Stimulated activated CD4-positive, alpha-beta T cell treated with anti-CD3 and anti-CD28 coated beads, Interleukin-4, amount 100 ng/mL, for 1 hour (primary cell): ENCODE results near the gene NLRP3.
"Not testable (repeated sequence)": the region's sequence is repeated elsewhere in the genome, so short reads cannot be mapped to it uniquely, and the experiment has no call there.

Experiments used
- DNase-seq: peaks from one replicate; pipeline ENCODE4 v3.0.0-alpha.2; 2020

NLRP3 gene

GRCh38 chr1:247415423-247416361, at the start of gene NLRP3:
Gene NLRP3 (plus strand): TSS chr1:247416173. CDS start chr1:247418801, 2,628 bp downstream.
- peak; percentile 12 for DNase-seq

GRCh38 chr1:247366345-247366744, 49.6 kb upstream of the NLRP3 start:
- not testable (repeated sequence) for DNase-seq

GRCh38 chr1:247366926-247367645, 48.9 kb upstream of the NLRP3 start:
- DNase-seq: no peak

- no peak for DNase-seq
These were observed 48.1 kb upstream of the NLRP3 start for GRCh38 chr1:247367786-247368422.

GRCh38 chr1:247368490-247369145, 47.4 kb upstream of the NLRP3 start:
- DNase-seq: no peak

- DNase-seq: no peak
These were observed 44.9 kb upstream of the NLRP3 start for GRCh38 chr1:247370786-247371732.

GRCh38 chr1:247371801-247372259, 44.1 kb upstream of the NLRP3 start:
- no peak for DNase-seq

- DNase-seq: peak; percentile 63
These were observed 42.2 kb upstream of the NLRP3 start for GRCh38 chr1:247373721-247374141.

GRCh38 chr1:247374651-247375334, 41.2 kb upstream of the NLRP3 start:
- DNase-seq: not testable (repeated sequence)

GRCh38 chr1:247375747-247376146, 40.2 kb upstream of the NLRP3 start:
- no peak for DNase-seq

GRCh38 chr1:247376659-247377058, 39.3 kb upstream of the NLRP3 start:
- DNase-seq: no peak

GRCh38 chr1:247377656-247378055, 38.3 kb upstream of the NLRP3 start:
- DNase-seq: not testable (repeated sequence)

- DNase-seq: no peak
These were observed 37.5 kb upstream of the NLRP3 start for GRCh38 chr1:247378334-247379073.

- DNase-seq: no peak
These were observed 30.7 kb upstream of the NLRP3 start for GRCh38 chr1:247385283-247385682.

GRCh38 chr1:247386217-247386616, 29.8 kb upstream of the NLRP3 start:
- no peak for DNase-seq

GRCh38 chr1:247386687-247387086, 29.3 kb upstream of the NLRP3 start:
- DNase-seq: no peak

GRCh38 chr1:247387096-247387495, 28.9 kb upstream of the NLRP3 start:
- DNase-seq: no peak

- no peak for DNase-seq
These were observed 28.4 kb upstream of the NLRP3 start for GRCh38 chr1:247387565-247387964.

GRCh38 chr1:247390116-247390791, 25.7 kb upstream of the NLRP3 start:
- peak; percentile 74 for DNase-seq
